Mesodermal cell (in vitro differentiated cells): Measurements from ENCODE around the gene ARHGAP15.

Experiments used
- H3K27ac ChIP-seq: 2 replicates; pipeline ENCODE4 v1.7.0; 2013; ENCODE audit warnings: mild to moderate bottlenecking, low read depth, low read length, moderate library complexity; ENCODE audit not compliant: severe bottlenecking
- H3K36me3 ChIP-seq: 2 replicates; pipeline ENCODE4 v1.7.1; 2013; ENCODE audit warnings: mild to moderate bottlenecking, low read length, moderate library complexity; ENCODE audit not compliant: control insufficient read depth, insufficient read depth
- H3K4me1 ChIP-seq: one replicate; pipeline ENCODE4 v1.7.1; 2013; ENCODE audit warnings: mild to moderate bottlenecking, low read length; ENCODE audit not compliant: insufficient read depth, control insufficient read depth, poor library complexity, severe bottlenecking
- H3K4me3 ChIP-seq: 2 replicates; pipeline ENCODE4 v1.7.0; 2013; ENCODE audit warnings: low read length, control low read depth, mild to moderate bottlenecking; ENCODE audit not compliant: insufficient read depth, poor library complexity, severe bottlenecking; ENCODE audit errors: extremely low read depth
- H3K9me3 ChIP-seq: 2 replicates; pipeline ENCODE4 v1.7.1; 2013; ENCODE audit warnings: mild to moderate bottlenecking, low read length, moderate library complexity; ENCODE audit not compliant: control insufficient read depth
- WGBS, 2 experiments: methylation state at CpG; one replicate each; pipeline ENCODE4 v1.1.5; 2013; ENCODE audit warnings: missing lambda C conversion rate in 2 of 2; ENCODE audit not compliant: insufficient coverage in 2 of 2; 5-methylcytosine and 5-hydroxymethylcytosine counted together

Gene ARHGAP15

GRCh38 chr2:143341478-143341877 is 212.3 kb downstream of the ARHGAP15 start:
- no peaks in the 10 kb centered on the region for H3K4me1 ChIP-seq
- H3K36me3 ChIP-seq: no peaks in the 10 kb centered on the region
- no peak overlapping the region for H3K27ac ChIP-seq
- no peaks in the 10 kb centered on the region for H3K9me3 ChIP-seq
- WGBS, 2 experiments: 94 to 100% methylated on average over 2 of the region's 2 CpGs
- H3K4me3 ChIP-seq: no peak overlapping the region

- no peaks in the 10 kb centered on the region for H3K9me3 ChIP-seq
- no peaks in the 10 kb centered on the region for H3K36me3 ChIP-seq
- H3K4me1 ChIP-seq: no peaks in the 10 kb centered on the region
- no peak overlapping the region for H3K4me3 ChIP-seq
- H3K27ac ChIP-seq: no peak overlapping the region
- WGBS, 2 experiments: 80 to 90% methylated on average over 2 of the region's 2 CpGs
Measured at GRCh38 chr2:143344780-143345179, 215.6 kb downstream of the ARHGAP15 start.

GRCh38 chr2:143345887-143346787 is 216.9 kb downstream of the ARHGAP15 start:
- H3K36me3 ChIP-seq: no peaks in the 10 kb centered on the region
- no peak overlapping the region for H3K27ac ChIP-seq
- no peaks in the 10 kb centered on the region for H3K9me3 ChIP-seq
- H3K4me1 ChIP-seq: no peaks in the 10 kb centered on the region
- 84 to 88% methylated on average over 5 of the region's 9 CpGs for WGBS, 2 experiments
- no peak overlapping the region for H3K4me3 ChIP-seq

GRCh38 chr2:143347271-143347695 is 218.1 kb downstream of the ARHGAP15 start:
- Histone ChIP-seq H3K9me3 (no peaks in the 10 kb centered on the region), H3K27ac (no peak overlapping the region), H3K4me1 (no peaks in the 10 kb centered on the region), H3K36me3 (no peaks in the 10 kb centered on the region), H3K4me3 (no peak overlapping the region)
- 77 to 79% methylated on average over 2 to 5 of the region's 10 CpGs for WGBS, 2 experiments

- no peak overlapping the region for H3K4me3 ChIP-seq
- H3K9me3 ChIP-seq: no peaks in the 10 kb centered on the region
- WGBS, 2 experiments: 83% methylated on average over 1 of the region's 4 CpGs; no CpG with 5 or more reads in 1 of the 2 experiments
- H3K4me1 ChIP-seq: no peaks in the 10 kb centered on the region
- H3K36me3 ChIP-seq: no peaks in the 10 kb centered on the region
- H3K27ac ChIP-seq: no peak overlapping the region
Measured at GRCh38 chr2:143347901-143348414, 218.7 kb downstream of the ARHGAP15 start.

GRCh38 chr2:143354050-143354750 is 225.0 kb downstream of the ARHGAP15 start:
- no peaks in the 10 kb centered on the region for H3K4me1 ChIP-seq
- no peaks in the 10 kb centered on the region for H3K36me3 ChIP-seq
- 94 to 100% methylated on average over 3 to 7 of the region's 13 CpGs for WGBS, 2 experiments
- no peaks in the 10 kb centered on the region for H3K9me3 ChIP-seq
- no peak overlapping the region for H3K27ac ChIP-seq
- H3K4me3 ChIP-seq: no peak overlapping the region

GRCh38 chr2:143355870-143356269 is 226.7 kb downstream of the ARHGAP15 start:
- no peak overlapping the region for H3K4me3 ChIP-seq
- no peaks in the 10 kb centered on the region for H3K36me3 ChIP-seq
- no peaks in the 10 kb centered on the region for H3K9me3 ChIP-seq
- H3K27ac ChIP-seq: no peak overlapping the region
- no peaks in the 10 kb centered on the region for H3K4me1 ChIP-seq
- 71 to 86% methylated on average over 4 of the region's 6 CpGs for WGBS, 2 experiments

- Histone ChIP-seq H3K4me1 (no peaks in the 10 kb centered on the region), H3K27ac (no peak overlapping the region), H3K4me3 (no peak overlapping the region), H3K9me3 (no peaks in the 10 kb centered on the region), H3K36me3 (no peaks in the 10 kb centered on the region)
- WGBS, 2 experiments: no CpG with 5 or more reads among the region's 3 CpGs
Measured at GRCh38 chr2:143356336-143356735, 227.1 kb downstream of the ARHGAP15 start.

GRCh38 chr2:143356736-143357446 is 227.7 kb downstream of the ARHGAP15 start:
- H3K27ac ChIP-seq: no peak overlapping the region
- H3K4me1 ChIP-seq: no peaks in the 10 kb centered on the region
- H3K4me3 ChIP-seq: no peak overlapping the region
- WGBS, 2 experiments: 96% methylated on average over 4 of the region's 6 CpGs
- no peaks in the 10 kb centered on the region for H3K9me3 ChIP-seq
- no peaks in the 10 kb centered on the region for H3K36me3 ChIP-seq

- Histone ChIP-seq H3K27ac (no peak overlapping the region), H3K9me3 (no peaks in the 10 kb centered on the region), H3K4me3 (no peak overlapping the region), H3K36me3 (no peaks in the 10 kb centered on the region), H3K4me1 (no peaks in the 10 kb centered on the region)
- WGBS, 2 experiments: 90% methylated on average over 2 of the region's 2 CpGs; no CpG with 5 or more reads in 1 of the 2 experiments
Measured at GRCh38 chr2:143357966-143358365, 228.7 kb downstream of the ARHGAP15 start.
